Central memory CD4-positive, alpha-beta T cell (primary cell): ENCODE results near the gene PLXNB1.

Experiments used
- DNase-seq: peaks from one replicate; pipeline ENCODE4 v3.0.0; 2022

The PLXNB1 gene

DNA sequence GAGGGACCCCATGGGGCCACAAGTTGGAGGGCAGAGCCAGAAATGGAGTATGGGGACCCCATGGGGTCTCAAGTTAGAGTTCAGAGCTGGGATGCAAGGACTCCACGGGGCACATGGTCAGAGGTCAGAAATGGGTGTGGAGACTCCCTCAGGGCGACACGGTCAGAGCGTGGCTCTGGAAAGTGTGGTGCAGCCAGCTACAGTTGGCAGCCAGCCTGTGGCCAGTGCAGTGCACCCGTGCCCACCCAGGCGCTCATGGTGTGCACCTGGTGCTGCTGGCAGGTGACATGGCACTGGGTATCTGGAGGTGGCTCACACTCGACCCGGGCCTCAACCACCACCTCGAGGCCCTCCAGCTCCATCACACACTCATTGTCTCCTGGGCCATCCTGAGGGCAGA is 11.2 kb downstream of the PLXNB1 start:
- no peak for DNase-seq

DNA sequence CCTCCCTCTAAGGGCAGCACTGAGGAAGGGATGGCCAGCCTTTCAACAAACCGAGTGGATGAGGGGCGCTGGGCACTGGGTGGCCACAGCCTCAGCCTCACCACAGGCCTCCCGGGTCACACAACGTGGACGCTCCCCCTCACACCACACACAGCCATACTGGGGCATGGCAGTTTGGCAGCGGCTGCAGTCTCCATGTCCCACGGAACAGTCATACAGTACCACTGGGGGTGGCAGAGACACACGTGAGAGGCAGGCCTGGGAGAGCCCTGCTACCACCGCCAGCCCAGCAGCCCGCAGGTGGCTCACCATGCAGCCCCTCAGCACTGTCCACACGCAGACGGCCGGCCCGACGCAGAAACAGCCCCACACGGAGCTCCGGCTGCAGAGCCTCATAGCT is 11.7 kb downstream of the PLXNB1 start:
- no peak for DNase-seq

DNA sequence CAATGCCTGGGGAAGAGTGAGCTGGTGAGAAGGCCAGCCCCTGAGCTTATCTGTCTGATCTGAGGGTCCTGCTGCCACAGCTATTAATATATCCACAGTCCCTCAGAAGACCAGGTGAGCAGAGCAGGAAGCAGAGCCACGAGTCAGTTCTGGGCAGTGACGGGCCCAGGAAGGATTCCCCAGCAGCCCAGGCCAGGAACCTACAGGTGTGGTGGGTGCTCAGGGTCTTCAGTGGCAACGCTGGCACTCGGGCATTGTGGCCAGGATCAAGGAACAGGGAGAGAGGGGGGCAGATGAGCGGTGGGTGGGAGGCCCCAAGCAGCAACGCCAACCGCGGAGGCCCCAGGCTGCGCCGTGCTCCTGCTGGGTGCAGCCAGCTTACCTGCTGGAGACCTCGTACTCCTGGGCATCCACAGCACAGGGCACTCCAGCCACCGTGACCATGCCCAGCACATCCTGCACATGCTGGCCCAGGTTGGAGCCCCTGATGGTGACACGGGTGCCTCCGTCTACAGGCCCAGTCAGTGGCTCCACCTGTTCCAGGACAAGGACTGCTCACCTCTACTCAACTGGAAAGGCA is 12.3 kb downstream of the PLXNB1 start:
- DNase-seq: no peak

DNA sequence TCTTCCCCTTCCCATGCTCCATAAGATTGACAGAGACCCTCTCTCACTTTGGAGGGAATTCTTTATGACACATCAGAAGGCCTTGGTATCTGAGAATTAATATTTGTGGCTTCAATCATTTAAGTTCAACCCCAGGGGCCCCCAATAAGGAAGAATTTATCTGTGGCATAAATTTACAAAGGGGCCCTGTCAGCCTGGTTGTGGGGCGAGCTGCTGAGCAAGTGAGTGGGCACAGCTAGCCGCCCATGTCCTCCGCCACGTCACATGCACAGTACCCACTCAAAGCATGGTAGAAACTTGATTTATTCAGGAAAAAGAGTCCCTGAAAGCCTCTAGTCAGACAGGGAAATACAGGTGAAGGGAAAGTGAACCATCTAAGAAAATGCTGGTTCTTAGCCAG is 13.3 kb downstream of the PLXNB1 start:
- DNase-seq: no peak

DNA sequence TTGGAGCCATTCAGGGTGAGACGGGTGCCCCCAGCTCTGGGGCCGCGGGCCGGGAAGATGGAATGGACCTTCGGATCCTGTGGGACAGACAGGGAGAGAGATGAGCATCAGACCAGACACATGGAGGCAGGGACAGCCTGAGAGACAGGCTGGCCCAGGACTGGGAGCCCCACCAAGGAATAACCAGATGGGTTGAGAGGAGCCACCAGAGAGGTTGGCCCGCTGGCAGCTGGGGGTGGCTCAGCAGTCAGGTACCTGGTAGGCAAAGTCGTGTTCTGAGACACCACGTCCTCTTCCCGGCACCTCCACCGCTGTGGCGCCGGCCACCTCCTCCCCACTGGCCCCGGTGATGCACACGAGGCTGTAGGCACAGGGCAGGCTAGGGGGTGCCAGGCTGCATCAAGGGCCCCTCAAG is 13.8 kb downstream of the PLXNB1 start:
- no peak for DNase-seq

DNA sequence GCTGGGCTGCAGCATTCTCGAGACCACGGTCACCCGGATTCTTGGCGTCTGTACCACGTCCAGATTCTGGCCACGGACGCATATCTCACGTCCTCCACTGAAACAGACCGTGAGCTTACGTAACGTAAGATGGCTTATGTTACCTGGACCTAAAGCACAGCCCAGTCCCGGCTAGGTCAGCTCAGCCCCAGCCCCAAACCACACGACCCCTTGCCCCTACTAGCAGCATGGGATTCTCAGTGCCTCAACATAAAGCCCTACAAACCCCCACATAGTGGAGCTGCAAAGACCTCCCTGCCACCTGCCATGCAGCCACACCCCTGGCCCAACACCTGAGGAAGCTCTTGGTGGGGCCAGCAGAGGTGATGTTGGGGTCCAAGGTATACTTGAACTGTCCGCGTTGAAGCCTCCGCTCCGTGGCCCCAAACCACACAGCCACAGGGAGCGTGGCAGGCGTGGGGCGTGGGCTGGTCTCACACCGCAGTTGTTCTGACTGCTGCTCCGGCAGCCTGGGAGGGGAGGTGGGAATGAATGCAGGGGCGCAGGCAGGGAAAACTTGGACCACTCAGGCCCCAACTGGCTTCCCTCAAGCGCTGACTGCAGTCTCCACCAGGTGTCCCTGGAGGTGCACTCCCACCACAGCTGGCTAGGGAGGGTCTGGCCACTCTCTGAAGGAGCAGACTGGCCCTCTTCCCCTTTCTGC is 14.5 kb downstream of the PLXNB1 start:
- DNase-seq: no peak

DNA sequence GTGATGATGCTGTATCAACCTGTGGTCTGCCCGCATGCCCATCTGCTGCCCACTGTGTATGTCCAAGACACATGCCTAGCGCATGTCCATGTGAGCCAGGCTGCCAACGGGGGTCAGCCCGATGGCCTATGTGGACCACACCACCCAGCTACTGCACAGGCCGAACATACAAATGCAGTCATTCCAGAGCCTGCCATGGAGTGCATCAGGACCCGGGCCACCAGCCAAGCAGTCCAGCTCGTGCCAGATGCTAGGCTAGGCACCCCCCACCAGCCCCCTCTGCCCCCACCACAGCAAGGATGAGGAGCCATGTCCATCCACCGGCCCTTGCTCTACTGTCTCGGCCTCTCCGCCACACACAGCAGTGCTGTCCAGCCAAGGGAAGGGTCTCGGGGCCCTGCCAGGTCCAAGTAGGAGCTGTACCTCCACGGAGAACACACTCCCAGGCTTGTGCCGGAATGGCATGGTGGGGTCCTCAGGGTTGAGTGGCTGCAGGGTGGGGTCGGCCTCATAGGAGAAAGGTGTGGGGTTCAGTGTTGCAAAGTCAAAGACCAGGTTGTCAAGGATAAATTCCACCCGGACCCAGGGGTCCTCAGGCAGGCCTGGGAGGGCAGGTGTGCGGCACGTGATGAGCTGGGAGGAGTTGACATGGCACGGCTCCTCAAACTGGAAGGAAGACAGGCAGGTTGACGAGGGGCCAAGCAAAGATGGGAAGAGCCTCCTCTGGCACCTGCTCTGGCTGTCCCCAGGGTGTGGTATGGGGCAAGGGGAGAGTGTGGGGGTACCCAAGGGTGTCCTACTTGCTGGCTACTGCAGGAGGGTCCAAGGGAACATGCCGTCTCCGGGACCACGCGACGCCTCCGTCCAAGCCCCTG is 15.3 kb downstream of the PLXNB1 start:
- DNase-seq: no peak

DNA sequence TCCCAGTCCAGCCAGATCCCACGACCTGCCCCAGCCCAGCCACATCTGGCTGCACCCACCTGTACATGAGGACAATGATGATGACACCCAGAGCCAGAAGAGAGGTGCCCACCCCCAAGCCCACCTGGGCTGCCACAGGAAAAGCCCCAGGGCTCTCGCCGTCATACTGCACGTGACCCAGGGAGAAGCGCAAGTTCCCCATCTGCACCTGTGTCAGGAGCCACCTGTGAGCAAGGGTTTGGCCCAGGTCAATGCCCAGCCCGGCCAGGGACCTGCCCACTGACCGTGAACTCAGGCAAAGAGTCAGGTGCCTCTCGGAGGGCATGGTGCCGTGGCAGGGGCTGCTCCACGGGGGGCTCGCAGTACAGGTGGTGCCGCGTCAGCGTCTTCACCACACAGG is 16.3 kb downstream of the PLXNB1 start:
- DNase-seq: no peak

DNA sequence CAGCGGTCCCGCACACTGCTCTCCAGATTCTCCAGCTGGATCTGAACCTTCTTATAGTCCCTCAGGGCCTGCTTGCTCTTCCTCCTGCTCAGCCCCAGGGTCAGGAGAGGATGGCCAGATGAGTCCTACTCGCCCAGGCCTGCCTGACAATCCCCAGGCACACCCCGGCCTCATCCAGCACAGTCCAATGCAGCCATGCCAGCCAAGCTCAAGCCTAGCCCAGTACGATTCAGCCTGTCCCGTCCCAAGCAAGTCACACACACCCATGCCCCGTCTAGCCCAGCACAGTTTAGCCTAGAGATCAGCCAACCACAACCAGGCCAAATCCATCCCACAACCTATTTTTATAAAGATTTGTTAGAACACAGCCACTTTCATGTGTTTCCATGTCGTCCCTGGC is 16.8 kb downstream of the PLXNB1 start:
- DNase-seq: no peak

DNA sequence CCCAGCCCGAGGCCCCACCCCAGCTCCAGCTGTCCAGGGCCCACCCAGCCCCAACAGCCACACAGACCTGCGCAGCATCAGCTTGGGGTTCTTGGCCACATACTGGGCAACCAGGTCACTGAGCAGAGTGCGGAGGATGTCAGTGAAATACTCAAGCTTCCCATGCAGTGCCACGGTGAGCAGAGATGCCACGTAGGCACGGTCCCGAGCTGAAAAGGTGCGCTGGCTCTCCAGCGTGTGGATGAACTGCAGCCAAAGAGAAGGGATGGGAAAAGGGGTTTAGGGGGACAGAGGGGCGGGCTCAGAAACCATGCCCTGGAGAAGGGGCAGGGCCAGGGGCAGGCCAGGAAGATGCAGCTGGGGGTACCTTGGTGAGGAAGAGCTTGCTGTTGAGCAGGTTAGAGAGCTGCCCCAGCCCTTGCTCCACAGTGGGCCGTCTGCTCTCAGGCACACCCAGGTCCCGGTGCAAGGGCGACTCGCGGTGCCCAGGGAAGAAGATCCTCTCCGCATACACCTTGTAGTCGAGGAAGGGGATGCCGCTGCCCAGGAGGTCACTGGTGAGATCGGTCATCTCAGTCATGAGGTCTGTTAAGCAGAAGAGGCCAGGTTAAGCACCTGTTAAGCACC is 17.4 kb downstream of the PLXNB1 start:
- no peak for DNase-seq

DNA sequence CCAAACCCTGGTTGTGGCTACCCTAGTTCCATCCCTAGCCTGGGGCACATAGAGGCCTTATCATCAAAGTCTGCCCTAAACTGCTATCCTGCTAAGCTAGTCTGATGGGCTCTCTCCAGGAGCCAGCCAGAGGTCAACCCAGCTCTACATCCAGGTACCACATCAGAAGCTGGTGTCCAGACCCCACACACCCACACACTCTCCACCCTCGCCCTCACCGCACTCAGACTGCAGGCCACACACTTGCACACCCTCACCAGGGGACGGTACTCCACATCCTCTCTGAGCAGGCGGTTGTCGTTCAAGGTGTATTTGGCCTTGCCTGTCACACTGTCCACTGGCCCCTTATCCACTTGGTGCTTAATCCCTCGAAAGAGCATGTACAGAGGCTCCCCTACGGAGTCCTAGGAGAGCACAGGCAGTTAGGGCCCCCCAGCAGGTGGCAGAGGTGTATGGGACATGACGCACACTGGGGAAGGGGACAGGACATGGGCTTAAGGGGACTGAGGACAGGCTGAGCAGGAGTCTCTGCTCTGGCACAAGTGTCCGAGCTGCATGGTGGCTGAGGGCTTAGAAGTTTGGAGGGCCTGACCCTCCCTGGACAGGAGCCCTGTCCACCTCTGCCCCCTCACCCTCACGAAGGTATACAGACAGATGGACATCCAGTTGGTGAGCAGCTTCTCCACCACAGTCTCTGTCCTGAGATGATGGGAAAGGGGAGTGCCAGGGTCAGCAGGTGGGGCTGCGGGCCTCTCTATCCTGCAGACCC is 18.1 kb downstream of the PLXNB1 start:
- DNase-seq: no peak

DNA sequence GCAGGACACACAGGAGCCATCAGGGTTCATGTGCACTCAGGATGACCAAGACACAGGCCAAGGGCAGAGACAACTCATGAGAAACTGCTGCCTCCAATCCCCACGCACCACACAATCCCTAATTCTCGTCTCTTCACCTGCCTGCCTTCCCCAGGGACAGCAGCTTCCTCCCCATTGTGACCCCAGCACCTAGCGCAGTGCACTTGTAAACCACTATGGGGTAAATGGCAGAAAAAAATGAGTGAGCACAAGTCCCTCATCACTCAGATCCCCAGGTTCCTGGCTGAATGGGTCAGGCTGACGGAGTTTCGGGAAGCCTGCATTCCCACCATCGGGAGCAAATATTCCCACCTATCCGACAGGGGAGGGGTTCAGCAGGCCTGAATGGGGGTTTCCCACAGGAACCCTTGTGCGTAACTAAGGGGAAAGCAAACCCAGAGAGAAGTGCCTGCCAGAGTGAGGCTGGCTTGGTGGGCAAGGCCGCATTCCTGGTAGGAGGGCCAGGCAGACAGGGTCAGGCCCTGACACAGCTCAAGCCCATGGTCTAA is 18.8 kb downstream of the PLXNB1 start:
- no peak for DNase-seq

DNA sequence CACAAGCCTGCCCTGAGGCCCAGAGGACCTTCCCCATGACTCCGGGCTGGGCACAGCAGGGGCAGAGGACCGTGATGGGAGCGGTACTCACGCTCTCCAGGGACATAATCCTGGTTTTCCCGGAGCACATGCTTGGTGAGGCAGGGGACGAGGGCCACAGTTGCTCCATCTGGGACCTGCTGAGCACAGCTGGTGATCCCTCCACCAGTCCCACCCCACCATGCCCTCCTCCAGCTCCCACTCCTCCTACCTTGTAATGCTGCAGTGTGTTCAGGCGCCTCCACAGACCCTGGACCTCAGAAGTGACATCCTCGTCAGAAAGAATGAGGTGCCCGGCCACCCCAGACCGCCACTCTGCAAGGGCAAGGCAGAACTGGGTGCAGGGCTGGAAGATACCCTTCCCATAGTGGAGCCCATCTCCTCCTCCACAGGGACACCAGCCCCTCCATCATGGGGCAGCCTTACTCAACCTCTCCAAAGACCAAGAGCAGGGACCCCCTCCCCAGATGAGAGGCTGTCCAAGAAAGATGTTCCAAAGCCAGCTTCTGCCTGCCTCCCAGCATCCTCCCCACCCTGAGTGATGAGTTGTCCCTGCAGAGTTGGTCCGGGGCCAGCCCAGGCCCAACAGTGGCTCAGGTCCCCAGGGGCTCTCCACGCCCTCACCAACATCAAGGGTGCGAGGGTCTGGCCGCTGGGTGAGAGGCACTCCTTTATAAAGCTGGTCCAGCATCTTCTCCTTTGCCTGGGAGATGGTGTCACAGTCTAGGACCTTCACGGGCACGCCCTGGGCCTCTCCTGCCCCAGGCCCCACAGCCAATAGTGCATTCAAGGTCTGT is 19.5 kb downstream of the PLXNB1 start:
- no peak for DNase-seq

DNA sequence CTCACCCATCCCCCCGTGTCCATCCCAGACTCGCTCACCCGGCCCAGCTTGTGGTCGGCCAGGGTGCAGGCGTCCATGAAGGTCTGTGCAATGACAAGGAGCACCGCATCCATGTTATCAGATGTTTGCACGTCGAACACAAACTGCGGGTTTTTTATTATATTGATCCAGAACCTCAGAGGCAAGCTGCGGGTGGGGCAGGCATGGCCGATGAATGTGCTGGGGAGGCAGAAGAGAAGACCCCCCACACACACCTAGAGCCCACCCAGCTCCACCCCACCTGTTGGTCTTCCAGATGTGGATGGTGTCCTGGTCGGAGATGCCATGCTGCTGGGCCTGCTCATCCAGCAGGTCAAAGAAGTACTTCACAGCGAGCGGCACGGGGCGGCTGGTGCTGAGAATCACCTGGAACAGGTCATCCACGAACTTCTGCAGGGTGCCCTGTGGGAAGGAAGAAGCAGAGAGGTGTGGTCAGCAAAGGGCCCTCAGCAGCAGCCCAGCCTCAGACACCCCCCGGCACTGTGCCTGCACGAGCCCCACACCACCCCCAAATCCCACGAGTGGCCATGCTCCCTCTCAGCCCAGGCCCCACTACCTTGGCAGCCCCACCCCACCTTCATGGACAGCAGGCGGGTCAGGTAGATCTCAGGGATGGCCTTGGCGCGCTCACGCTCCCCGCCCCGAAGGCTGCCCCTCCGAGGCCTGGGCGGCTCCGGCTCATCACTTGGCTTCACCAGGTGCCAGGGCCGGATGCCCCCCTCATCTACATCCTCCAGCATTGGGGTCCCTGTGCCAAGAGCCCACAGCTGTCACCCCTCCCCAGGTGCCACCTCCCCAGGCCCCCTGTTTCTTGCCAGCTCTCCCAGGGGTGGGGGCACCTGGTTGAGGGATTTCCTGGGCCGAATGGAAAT is 20.3 kb downstream of the PLXNB1 start:
- no peak for DNase-seq

DNA sequence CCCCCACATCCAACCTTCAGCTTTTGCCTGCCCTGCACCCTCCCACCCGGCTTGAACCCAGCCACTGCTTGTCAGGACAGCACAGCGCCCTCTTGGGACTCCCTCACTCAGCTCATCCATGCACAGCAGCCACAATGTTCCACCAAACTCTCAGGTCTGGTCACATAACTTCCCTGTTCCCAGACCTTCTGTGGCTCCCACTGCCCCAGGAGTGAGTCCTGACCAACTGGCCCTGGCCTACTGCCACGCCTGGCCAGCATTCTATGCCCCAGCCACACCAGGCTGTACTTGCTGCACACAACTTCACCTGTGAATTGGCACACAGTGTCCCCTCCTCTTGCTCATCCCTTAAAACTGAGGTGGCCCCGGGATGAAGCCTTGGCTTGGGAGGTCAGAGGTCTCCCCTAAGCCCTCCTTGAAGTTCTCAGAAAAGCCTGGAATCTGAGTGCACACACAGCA is 21.0 kb downstream of the PLXNB1 start:
- no peak for DNase-seq

DNA sequence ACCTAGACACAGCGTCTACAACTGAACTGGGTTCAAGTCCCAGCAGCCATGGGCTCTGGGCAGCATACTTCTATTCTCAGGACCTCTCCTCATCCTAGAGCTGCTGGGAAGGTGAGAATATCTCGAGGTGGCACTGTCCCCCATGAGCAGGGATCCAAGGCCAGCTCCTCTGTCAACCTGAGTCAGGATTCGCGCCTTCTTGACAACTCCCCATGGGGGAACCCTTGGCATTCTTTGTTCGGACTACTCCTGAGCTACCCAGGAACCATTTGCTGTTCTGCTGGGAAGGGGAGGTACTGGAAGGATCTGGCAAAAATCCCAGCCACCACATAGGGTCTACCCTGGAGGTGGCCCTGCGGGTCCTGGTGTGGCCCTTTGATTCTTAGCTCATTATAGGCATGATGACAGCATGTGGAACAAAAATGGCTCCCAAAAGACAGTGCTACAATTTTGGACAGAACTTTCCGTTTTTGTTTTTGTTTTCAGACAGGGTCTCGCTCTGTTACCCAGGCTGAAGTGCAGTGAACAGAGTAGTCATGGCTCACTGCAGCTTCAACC is 22.3 kb downstream of the PLXNB1 start:
- no peak for DNase-seq

DNA sequence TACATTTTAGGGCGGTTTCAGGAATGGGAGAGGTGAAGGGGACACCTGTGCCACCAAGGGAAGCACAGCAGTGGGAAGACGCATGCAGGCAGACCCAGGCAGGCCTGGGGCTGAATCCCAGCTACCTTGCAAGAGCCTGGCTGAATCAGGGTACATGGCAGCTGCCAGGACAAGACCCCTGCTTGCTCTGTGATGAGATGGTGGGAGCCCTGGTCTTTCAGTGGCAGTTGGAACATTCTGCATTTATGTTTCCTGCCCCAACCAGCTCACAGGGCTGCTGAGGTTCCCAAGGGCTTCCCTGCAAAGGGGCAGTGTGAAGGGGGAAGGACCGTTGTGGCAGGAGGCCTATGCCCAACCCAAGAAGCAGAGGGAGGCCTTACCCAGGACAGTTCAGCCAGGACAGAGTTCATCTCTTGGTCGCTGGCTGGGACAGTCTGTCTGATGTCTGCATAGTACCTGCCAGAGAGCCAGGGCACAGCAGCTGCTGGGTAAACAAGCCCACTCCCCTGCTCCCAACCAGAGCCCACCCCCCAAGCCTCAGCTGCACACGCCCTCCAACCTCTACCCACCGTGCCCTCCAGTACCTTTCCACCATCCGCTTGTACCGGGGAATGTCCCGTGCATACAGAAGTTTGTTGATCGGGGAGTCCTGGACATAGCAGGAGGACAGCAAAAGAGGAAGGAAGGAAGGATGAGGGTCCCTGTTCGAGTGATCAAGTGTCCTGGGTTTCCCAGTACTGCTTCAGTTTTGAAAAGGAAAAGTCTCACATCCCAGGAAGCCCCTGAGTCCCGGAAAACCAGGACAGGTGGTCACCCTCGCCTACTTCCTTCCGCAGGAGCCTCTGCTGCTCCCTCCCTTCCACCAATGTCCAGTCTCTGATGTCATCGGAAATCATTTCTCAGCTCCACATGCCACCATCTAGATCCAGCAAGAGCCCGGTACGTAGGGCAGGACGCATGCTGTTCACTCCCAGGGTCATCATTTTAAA is 23.1 kb downstream of the PLXNB1 start:
- DNase-seq: no peak

DNA sequence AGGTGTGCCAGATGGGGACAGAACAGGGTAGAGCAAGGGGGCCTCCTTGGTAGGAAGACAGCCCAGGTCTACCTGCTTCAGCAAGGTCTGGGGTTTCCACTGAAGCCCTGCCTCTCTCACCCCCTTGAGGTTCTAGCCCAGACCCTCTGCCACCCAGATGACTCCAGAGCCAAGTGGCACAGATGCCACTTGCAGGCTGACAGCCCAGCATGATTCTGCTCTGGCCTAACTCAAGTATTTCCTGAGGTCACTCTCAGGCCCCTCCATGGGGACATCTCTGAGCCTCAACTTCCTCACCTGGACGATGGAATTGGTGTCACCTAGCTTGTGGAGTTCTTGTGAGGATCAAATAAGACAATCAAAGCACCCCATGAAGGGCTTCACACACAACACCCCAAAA is 23.9 kb downstream of the PLXNB1 start:
- DNase-seq: no peak
